GM18526 (cell line): ENCODE data around the gene ADH6.

ENCODE experiments used
- POLR2A ChIP-seq: IDR thresholded peaks from 3 replicates; pipeline ENCODE4 v1.6.1; 2011; ENCODE audit not compliant: insufficient read length; ENCODE audit errors: extremely low read depth

The ADH6 gene

GRCh38 chr4:99219072-99219471 is at the start of gene ADH6:
TSS of gene ADH6 (minus strand) at chr4:99219246. CDS start at chr4:99219152, 94 bp downstream.
- TF ChIP-seq POLR2A: no peak

GRCh38 chr4:99264927-99265326 is 45.9 kb upstream of the ADH6 start:
- TF ChIP-seq POLR2A: no peak

DNA sequence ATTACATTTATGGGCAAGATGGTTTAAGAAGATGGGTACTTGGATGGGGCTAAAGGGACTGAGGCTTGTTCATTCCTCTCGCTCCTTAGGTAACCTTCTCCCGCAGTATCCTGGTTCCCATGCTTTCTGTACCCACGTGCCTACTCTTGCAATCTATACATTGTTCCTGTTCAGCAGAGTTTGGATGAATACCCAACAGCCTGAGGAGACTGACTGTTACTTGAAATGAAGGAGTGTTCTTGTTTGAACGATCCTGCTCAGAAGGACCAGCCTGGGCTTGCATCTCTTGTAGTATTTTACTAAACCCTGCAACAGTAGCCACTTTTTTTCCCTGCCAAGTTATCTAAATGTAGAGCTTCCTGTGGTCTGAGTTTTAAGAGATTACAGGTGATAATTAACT is 33.7 kb upstream of the ADH6 start:
- TF ChIP-seq POLR2A: no peak

- TF ChIP-seq POLR2A: no peak
Measured at GRCh38 chr4:99248714-99249113, 29.7 kb upstream of the ADH6 start.

DNA sequence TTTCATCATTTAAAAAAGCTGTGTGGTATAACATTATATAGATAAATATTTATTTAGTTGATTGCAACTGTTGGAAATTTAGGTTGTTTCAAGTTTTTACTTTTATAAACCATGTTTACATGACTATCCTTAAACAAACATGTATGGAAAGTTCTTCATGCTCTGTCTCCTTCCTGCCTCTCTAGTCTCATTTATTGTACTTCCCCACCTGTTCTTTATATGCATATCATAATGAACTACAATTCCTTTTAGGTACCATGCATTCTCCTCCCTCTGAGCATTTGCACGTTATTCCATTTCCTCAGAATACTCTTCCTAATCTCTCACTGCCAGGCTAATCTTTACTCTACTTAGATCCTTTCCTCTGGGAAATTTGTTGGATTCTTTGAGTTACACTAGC is 16.9 kb upstream of the ADH6 start:
- no peak for TF ChIP-seq POLR2A

GRCh38 chr4:99234331-99235010 is 15.4 kb upstream of the ADH6 start:
- TF ChIP-seq POLR2A: no peak

DNA sequence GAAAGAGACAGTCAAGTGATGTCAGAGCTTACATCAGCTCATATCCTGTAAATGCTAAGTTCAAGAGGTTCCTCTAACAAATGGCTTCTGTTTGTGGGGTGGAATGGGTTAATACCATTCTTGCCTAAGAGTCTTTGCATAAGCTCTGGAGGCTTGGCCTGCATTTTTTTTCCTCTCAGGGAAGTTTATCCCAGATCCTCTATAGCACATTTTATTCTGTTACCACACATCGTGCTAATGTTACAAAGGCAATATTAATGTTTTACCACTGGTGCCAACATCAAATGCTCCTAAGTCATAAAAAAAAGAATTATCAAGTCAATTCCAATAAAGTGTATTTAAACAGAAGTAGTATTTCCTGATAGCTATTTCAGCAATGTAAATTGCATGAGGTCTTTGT is 2.9 kb upstream of the ADH6 start:
- no peak for TF ChIP-seq POLR2A

GRCh38 chr4:99219479-99219878 is 433 bp upstream of the ADH6 start:
- no peak for TF ChIP-seq POLR2A

DNA sequence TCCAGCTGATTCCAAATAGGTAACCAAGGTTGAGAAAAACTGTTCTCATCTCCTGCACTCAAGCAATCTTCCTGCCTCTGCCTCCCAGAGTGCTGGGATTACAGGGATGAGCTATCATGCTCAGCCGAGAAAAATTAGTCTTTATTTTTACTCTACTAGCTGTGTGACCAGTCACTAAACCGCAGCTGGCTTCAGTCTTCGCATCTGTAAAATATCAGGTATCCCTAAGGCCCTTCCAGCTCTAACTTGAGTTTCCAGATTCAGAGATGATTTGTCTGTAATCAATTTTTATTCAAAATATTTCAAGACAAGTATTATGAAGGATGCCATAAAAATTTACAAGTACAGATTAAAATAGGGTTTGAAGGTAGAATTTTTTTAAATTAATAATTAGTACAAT is 3.5 kb downstream of the ADH6 start:
- TF ChIP-seq POLR2A: no peak

DNA sequence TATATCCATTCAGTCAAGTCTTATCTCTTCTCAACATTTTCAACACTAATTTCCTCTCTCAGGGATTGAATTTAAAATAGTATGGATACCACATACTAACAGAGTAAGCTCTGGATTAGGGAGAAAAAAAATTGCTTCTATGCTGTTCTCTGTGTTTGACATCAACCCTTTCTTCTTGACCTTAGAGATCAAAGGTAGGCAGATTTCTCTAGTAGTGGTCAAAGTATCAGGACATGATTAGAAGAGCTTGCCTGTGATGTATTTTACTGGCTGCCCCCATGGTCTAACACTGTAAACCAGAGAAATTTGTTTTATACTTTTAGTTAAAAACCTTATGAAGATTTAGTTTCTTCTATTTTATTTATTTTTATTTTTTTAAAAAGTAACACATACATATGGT is 8.3 kb downstream of the ADH6 start:
- TF ChIP-seq POLR2A: no peak

DNA sequence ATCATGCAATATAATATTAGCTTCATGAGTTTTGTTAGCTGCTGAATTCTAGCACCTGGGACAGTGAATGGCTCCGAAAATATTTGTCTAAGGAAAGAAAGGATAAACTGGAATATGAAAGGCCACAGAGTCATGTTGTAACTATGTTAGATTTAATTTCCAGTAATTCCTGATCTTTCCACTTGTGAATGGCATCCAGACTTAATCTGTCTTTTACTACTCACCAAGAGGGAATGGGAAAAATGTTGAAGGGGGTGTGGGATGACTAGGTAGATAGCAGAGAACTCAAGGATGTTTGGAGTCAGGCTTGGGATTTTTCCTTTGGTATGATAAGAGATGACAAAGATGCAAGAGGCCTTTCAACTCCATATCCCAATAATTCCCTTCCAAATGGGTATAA is 9.4 kb downstream of the ADH6 start:
- no peak for TF ChIP-seq POLR2A

DNA sequence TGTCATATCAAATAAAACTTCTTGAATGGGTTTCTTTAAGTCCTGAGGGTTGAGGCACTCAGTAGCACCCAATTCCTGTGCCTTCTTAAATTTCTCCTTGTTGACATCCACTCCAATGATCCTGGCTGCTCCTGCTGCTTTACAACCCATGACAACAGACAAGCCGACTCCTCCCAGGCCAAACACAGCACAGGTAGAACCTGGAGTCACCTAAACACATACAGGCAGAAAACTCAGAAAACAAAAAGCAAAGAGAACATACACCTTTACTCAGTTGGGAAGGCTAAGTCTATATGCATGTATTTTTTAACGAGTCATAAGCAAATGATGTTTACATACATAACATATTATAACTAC is 10.3 kb downstream of the ADH6 start:
- no peak for TF ChIP-seq POLR2A

DNA sequence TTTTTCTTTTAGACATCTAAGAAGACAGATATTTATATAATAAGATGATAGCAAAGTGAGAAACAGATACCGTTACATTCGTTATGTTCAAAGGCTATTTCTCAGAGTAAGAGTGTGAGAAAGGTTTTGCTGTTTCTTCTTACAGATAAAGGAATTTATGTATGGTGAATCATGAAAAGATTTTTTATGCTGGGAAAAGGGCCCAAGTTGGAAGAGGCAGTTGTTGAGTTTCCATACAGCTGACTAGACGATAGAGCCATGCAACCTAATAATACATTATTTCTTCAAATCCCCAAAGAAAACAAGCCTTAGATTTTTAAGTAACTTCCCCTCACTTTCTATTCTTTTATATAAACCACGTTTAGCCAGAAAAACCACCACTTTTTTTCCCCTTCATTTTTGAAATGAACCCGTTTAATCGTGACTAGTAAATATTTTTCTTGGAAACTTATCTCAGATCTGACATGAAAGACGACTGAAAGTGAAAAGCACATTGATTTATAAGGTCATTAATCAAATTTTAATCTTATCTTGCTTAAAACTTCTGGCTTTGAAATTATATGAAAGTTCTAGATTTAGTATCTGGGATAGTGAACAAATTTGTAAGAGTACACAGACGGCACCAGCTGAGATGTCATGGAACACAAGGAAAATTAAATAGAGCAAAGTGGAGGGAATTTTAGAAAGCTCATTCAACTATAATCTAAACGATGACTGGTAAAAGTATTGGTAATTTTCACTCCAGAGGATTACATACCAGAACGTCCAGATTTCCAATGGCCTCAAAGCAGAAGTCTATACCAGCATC is 10.9 kb downstream of the ADH6 start:
- TF ChIP-seq POLR2A: no peak

DNA sequence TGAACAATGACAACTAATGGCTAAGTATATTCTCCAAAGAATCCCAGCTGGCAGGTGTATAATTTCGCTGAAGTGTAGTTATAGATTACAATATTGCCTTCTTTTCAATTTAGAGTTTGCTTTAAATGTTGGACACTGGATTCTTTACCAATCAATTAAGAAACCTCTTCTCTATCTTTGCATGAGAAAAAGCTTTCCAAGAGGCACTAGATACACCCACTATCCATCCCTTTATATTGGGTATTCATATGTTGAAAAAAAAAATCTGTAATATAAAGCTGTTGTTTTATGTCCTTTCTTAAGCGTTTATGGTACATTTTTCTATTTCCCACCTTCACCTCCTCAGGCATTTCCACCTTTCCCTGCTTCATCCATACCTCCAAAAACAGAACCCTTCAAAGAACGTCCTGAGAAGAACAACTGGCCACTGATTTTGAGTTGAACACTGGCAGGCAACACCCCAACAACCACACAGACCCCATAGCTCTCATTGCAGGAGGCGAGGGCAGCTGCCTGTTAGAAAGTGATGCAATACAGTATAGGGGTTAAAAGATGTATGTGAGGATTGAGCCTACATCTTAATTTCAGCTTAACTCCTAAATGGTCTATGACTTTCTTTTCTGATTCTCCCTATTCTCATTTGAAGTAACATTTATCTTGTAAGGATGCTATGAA is 11.8 kb downstream of the ADH6 start:
- TF ChIP-seq POLR2A: no peak

DNA sequence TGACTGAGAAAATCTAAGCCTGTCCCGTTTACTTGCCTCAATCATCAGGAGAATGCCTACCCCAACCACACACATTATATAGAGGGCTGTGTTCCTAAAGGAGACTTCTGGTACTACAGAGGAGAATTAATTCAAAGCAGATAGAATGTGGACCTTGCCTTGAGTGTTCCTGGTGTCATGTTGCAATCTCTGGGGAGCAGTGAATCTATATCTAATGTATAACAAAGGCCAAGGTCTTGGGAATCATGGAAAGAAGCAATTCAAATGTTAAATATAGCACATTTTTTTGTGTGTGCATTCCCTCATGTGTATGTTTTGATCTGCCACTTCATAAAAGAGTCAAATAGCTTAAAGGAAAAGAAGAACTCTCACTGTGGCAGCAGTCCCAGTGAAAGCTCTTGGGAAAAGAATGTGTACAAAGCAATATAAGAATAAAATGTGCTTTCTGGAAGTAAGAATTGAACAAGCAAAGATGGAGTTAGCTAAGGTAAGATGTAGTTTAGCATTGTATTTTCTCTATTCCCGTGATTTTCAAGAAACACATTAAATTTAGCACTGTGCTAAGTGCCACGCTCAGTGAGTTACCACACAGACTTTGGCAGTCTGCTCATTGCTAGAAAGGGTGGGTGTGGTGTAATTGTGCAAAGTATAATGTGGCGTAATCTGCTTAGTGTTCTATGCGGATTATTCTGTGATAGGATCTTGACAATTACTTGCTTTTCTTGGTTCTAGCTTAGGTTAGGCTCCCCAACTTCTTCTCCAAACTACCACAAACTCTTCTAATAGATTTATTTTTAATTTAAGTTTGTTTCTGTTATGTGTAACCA is 13.7 kb downstream of the ADH6 start:
- no peak for TF ChIP-seq POLR2A
